Measurements from ENCODE around the gene USP33. TPM values are rescaled to one million over a fixed set of nuclear protein-coding genes. Genes with fewer than 3 reads are reported as not detected.

The USP33 gene
- total and polyA plus RNA-seq, 2 of the 8 experiments (the other 6 are each of a cell fraction or from before 2014, with no cell fraction given) = 20.0 to 55.5 TPM

GRCh38 chr1:77661696-77662095 is 98.0 kb downstream of the USP33 start:
- H2BK15ac ChIP-seq (ENCODE audit: low read length) = no peak overlapping the region
- peaks cover 6% of the 10 kb centered on the region in 2 experiments for H4K20me1 ChIP-seq (replicated peaks in 1 of 2; ENCODE audit: control insufficient read depth in 1 of 2, insufficient read depth in 2 of 2, low read length in 2 of 2)
- H2BK120ac ChIP-seq (replicated peaks; ENCODE audit: low read depth, low read length) = no peak overlapping the region
- H3K14ac ChIP-seq (ENCODE audit: insufficient read length) = no peak overlapping the region
- no peak overlapping the region for H2AK5ac ChIP-seq (ENCODE audit: low read depth, low read length)
- H3K4ac ChIP-seq (replicated peaks; ENCODE audit: insufficient read length, low read depth, low read length) = no peak overlapping the region
- H3K27me3 ChIP-seq (replicated peaks in 1 of 4; ENCODE audit: control insufficient read depth in 3 of 4, extremely low read depth in 1 of 4, insufficient read depth in 3 of 4, low read length in 3 of 4) = no peaks in the 10 kb centered on the region
- no peak for DNase-seq (ENCODE audit: low read depth in 1 of 2, low spot score in 2 of 2)
- no peaks in the 10 kb centered on the region; the same call in 1 of the 2 replicates for H3K79me1 ChIP-seq (ENCODE audit: low read depth, low read length)
- ChIA-PET POLR2A (ENCODE audit: partially characterized antibody) (interaction anchor here (0.6 to 0.8 kb wide), 2 partner anchors 9 to 312 kb away, joined by 3 to 4 read pairs; no protein-coding TSS in a partner anchor), CTCF (ENCODE audit: partially characterized antibody) (no interaction called here)
- FAIRE-seq = no peak
- no peaks in the 10 kb centered on the region for H3K36me3 ChIP-seq (ENCODE audit: control insufficient read depth in 2 of 4, insufficient read depth in 4 of 4, low read length in 3 of 4)
- no peaks in the 10 kb centered on the region for H3K4me1 ChIP-seq (replicated peaks in 1 of 4; ENCODE audit: control insufficient read depth in 3 of 4, insufficient read depth in 4 of 4, low read length in 3 of 4)
- no peaks in the 10 kb centered on the region; the same call in 1 of the 2 replicates for H3K23me2 ChIP-seq (ENCODE audit: low read depth, low read length)
- H2BK20ac ChIP-seq (ENCODE audit: low read length) = no peak overlapping the region
- no peak overlapping the region for H3K18ac ChIP-seq (ENCODE audit: extremely low read depth, low read length)
- H3K4me3 ChIP-seq (ENCODE audit: extremely low read depth in 1 of 4, insufficient read depth in 2 of 4, low read depth in 3 of 4, low read length in 4 of 4) = no peak overlapping the region
- H4K8ac ChIP-seq (ENCODE audit: extremely low read depth, insufficient read depth, low read length) = no peak overlapping the region
- H3K9me3 ChIP-seq (ENCODE audit: insufficient read depth in 2 of 2, low read depth in 1 of 2, low read length in 1 of 2) = no peaks in the 10 kb centered on the region
- H3K9ac ChIP-seq (replicated peaks in 1 of 4; ENCODE audit: extremely low read depth in 1 of 4, low read depth in 3 of 4, low read length in 3 of 4) = no peak overlapping the region
- H3K56ac ChIP-seq (replicated peaks; ENCODE audit: insufficient read length, low read depth, low read length) = no peak overlapping the region
- H2AFZ ChIP-seq (ENCODE audit: low read length) = no peak overlapping the region
- no peak overlapping the region for H3K27ac ChIP-seq (ENCODE audit: low read depth, low read length)
- H3K23ac ChIP-seq (ENCODE audit: insufficient read length) = no peak overlapping the region
- peaks cover 10 to 93% of the 10 kb centered on the region in 2 experiments for H3K79me2 ChIP-seq (ENCODE audit: control insufficient read depth in 1 of 2, insufficient read depth in 2 of 2, low read length in 2 of 2)
- 95% methylated on average over 3 of the region's 4 CpGs; no CpG with 5 or more reads in 1 of the 2 experiments for WGBS, 2 experiments (ENCODE audit: extremely low coverage in 1 of 2, insufficient coverage in 1 of 2, insufficient read length in 1 of 2, insufficient replicate concordance in 2 of 2, low coverage in 1 of 2, low lambda C conversion rate in 2 of 2, missing lambda C conversion rate in 1 of 2)
- no peak overlapping the region for H4K91ac ChIP-seq (replicated peaks; ENCODE audit: insufficient read length, low read length)
- H4K5ac ChIP-seq (ENCODE audit: insufficient read length, low read depth, low read length) = no peak overlapping the region
- H2BK12ac ChIP-seq (ENCODE audit: low read depth, low read length) = no peak overlapping the region
- H2BK5ac ChIP-seq (ENCODE audit: low read depth, low read length) = no peak overlapping the region
- H3K4me2 ChIP-seq (ENCODE audit: insufficient read depth in 1 of 2, low read depth in 2 of 2, low read length in 2 of 2) = no peak overlapping the region
- TF ChIP-seq JUN (IDR thresholded peaks at IDR 0.05; ENCODE audit: low read depth, low read length) (no peak), BCL11A (IDR thresholded peaks at IDR 0.05; ENCODE audit: low read depth in 2 of 2, low read length in 2 of 2) (no peak), HDAC6 (IDR thresholded peaks at IDR 0.05; ENCODE audit: low read depth, low read length) (no peak), TAF1 (IDR thresholded peaks at IDR 0.05; ENCODE audit: low read depth, low read length) (no peak), EP300 (IDR thresholded peaks at IDR 0.05; ENCODE audit: borderline replicate concordance in 1 of 2, low read depth in 2 of 2, low read length in 2 of 2) (no peak), CREB1 (IDR thresholded peaks at IDR 0.05) (no peak), SP1 (IDR thresholded peaks at IDR 0.05; ENCODE audit: low read depth, low read length) (no peak)

Data from H1 (cell line).